OCI-LY1 (cell line): Measurements from ENCODE around the gene PLD1.
"Not testable (repeated sequence)": the region's sequence is repeated elsewhere in the genome, so short reads cannot be mapped to it uniquely, and the experiment has no call there.

Experiments used
- H2AFZ ChIP-seq: fragments of 200-600 bp; sonication (generic), shearing (Covaris generic); 2 replicates; pipeline ENCODE4 v1.6.0; 2014; ENCODE audit warnings: antibody characterized with exemption, mild to moderate bottlenecking, low read length
- H3F3A ChIP-seq: fragments of 200-600 bp; sonication (generic), shearing (Covaris generic); 2 replicates; pipeline ENCODE4 v1.6.0; 2014; ENCODE audit warnings: mild to moderate bottlenecking, antibody characterized with exemption, low read length, moderate library complexity; ENCODE audit not compliant: insufficient read depth
- H3K27ac ChIP-seq: fragments of 200-600 bp; sonication (generic); 2 replicates; pipeline ENCODE4 v1.5.1; 2014; ENCODE audit warnings: low read length, mixed run types, mild to moderate bottlenecking, low read depth; ENCODE audit not compliant: poor library complexity, severe bottlenecking
- H3K27me3 ChIP-seq: fragments of 200-600 bp; sonication (generic); 2 replicates; pipeline ENCODE4 v1.6.0; 2014; ENCODE audit warnings: antibody characterized with exemption, mild to moderate bottlenecking, low read length, moderate library complexity; ENCODE audit not compliant: insufficient read depth
- H3K36me3 ChIP-seq: fragments of 200-600 bp; sonication (generic); 2 replicates; pipeline ENCODE4 v1.6.1; 2014; ENCODE audit warnings: mild to moderate bottlenecking, antibody characterized with exemption, low read length, moderate library complexity, mixed read lengths; ENCODE audit not compliant: insufficient read depth
- H3K4me1 ChIP-seq: fragments of 200-600 bp; sonication (generic); 2 replicates; pipeline ENCODE4 v1.5.1; 2014; ENCODE audit warnings: mild to moderate bottlenecking, low read length, moderate library complexity; ENCODE audit not compliant: insufficient read depth, severe bottlenecking
- H3K4me2 ChIP-seq: fragments of 200-600 bp; sonication (generic), shearing (Covaris generic); 2 replicates; pipeline ENCODE4 v1.6.1; 2014; ENCODE audit warnings: low read length
- H3K4me3 ChIP-seq: fragments of 200-600 bp; sonication (generic); 2 replicates; pipeline ENCODE4 v1.5.1; 2014; ENCODE audit warnings: low read length, low read depth, mild to moderate bottlenecking, mixed read lengths; ENCODE audit not compliant: poor library complexity, severe bottlenecking
- H3K79me2 ChIP-seq: fragments of 200-600 bp; shearing (Covaris generic); 2 replicates; pipeline ENCODE4 v1.6.1; 2016; ENCODE audit warnings: mixed run types, low read length, mixed read lengths; ENCODE audit not compliant: insufficient read depth
- H3K9ac ChIP-seq: fragments of 200-600 bp; sonication (generic), shearing (Covaris generic); 2 replicates; pipeline ENCODE4 v1.6.1; 2014; ENCODE audit warnings: mild to moderate bottlenecking, low read length, mixed read lengths
- H3K9me2 ChIP-seq: fragments of 200-600 bp; sonication (generic), shearing (Covaris generic); 2 replicates; pipeline ENCODE4 v1.6.1; 2014; ENCODE audit warnings: low read depth, mild to moderate bottlenecking, low read length, mixed read lengths
- H3K9me3 ChIP-seq: fragments of 200-600 bp; shearing (Covaris generic); 2 replicates; pipeline ENCODE4 v1.6.1; 2014; ENCODE audit warnings: low read length, mixed read lengths
- H4K20me1 ChIP-seq: fragments of 200-600 bp; sonication (generic), shearing (Covaris generic); 2 replicates; pipeline ENCODE4 v1.6.0; 2016; ENCODE audit warnings: mild to moderate bottlenecking, low read length; ENCODE audit not compliant: insufficient read depth
- EZH2 ChIP-seq: fragments of 200-600 bp; sonication (generic), shearing (Covaris generic); IDR thresholded peaks from 2 replicates; pipeline ENCODE4 v1.8.0; 2017; ENCODE audit warnings: borderline replicate concordance, mixed run types, mild to moderate bottlenecking, antibody characterized with exemption, low read length, moderate library complexity, mixed read lengths
- TF ChIP-seq, protein P1 (sequence below): fragments of 200-600 bp; sonication (generic), shearing (Covaris generic); IDR thresholded peaks from 2 replicates; pipeline ENCODE4 v1.5.1; 2017; ENCODE audit warnings: mild to moderate bottlenecking, antibody characterized with exemption, low read length, moderate library complexity, mixed read lengths

PLD1 gene

DNA sequence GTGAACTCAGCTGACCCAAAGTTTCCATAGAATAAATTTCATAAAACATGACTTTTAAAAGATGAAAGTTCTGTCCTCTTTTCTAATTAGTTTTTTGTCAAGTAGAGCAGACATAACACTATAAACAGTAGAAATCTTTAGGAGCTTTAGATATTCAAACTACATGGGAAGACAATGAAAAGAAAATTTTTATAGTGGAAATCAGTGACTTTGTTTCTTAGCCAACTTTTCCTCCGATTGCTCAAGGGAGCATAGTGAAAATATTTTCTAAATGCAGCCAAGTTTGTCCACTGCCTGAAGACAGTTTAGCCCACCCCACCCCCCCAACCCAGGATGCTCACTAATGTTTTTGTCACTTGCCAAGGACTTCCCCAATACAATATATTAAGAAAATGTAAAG lies 114.9 kb downstream of the PLD1 start:
- no peak overlapping the region for H3K4me3 ChIP-seq
- H3K9me3 ChIP-seq: no peaks in the 10 kb centered on the region
- H3K27me3 ChIP-seq: no peaks in the 10 kb centered on the region
- no peak overlapping the region for H3K4me2 ChIP-seq
- no peaks in the 10 kb centered on the region for H3F3A ChIP-seq
- no peak overlapping the region for H2AFZ ChIP-seq
- no peaks in the 10 kb centered on the region for H4K20me1 ChIP-seq
- no peaks in the 10 kb centered on the region for H3K36me3 ChIP-seq
- no peak overlapping the region for H3K9ac ChIP-seq
- no peaks in the 10 kb centered on the region for H3K79me2 ChIP-seq
- no peak overlapping the region for H3K27ac ChIP-seq
- H3K9me2 ChIP-seq: no peaks in the 10 kb centered on the region
- TF ChIP-seq, protein P1, sequence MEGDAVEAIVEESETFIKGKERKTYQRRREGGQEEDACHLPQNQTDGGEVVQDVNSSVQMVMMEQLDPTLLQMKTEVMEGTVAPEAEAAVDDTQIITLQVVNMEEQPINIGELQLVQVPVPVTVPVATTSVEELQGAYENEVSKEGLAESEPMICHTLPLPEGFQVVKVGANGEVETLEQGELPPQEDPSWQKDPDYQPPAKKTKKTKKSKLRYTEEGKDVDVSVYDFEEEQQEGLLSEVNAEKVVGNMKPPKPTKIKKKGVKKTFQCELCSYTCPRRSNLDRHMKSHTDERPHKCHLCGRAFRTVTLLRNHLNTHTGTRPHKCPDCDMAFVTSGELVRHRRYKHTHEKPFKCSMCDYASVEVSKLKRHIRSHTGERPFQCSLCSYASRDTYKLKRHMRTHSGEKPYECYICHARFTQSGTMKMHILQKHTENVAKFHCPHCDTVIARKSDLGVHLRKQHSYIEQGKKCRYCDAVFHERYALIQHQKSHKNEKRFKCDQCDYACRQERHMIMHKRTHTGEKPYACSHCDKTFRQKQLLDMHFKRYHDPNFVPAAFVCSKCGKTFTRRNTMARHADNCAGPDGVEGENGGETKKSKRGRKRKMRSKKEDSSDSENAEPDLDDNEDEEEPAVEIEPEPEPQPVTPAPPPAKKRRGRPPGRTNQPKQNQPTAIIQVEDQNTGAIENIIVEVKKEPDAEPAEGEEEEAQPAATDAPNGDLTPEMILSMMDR: no peak
- no peak for TF ChIP-seq EZH2
- no peaks in the 10 kb centered on the region for H3K4me1 ChIP-seq

DNA sequence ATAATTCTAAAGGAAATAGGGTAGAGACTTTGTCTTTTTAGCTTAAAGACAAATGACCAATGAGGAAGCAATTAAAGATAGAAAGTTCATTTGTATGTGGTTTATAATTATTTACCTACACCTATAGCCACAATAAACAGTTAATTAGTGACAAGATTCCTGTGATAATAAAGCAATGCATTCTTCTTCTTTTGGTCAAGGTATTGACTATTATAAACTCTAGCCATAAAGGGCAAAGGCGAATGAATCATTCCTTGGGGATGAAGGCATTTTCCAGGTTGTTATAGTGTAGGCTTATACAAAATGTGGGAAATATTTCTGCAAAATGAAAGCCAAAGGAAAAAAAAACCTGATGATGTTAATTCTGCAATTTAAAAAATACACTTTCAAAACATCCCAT lies 115.4 kb downstream of the PLD1 start:
- no peaks in the 10 kb centered on the region for H3K36me3 ChIP-seq
- H3K27me3 ChIP-seq: no peaks in the 10 kb centered on the region
- H4K20me1 ChIP-seq: no peaks in the 10 kb centered on the region
- H3K4me1 ChIP-seq: no peaks in the 10 kb centered on the region
- H3F3A ChIP-seq: no peaks in the 10 kb centered on the region
- no peak overlapping the region for H3K9ac ChIP-seq
- no peak overlapping the region for H3K4me3 ChIP-seq
- H3K4me2 ChIP-seq: no peak overlapping the region
- H3K27ac ChIP-seq: no peak overlapping the region
- no peak overlapping the region for H2AFZ ChIP-seq
- H3K9me3 ChIP-seq: no peaks in the 10 kb centered on the region
- TF ChIP-seq EZH2: no peak
- TF ChIP-seq, protein P1: no peak
- no peaks in the 10 kb centered on the region for H3K9me2 ChIP-seq
- H3K79me2 ChIP-seq: no peaks in the 10 kb centered on the region

DNA sequence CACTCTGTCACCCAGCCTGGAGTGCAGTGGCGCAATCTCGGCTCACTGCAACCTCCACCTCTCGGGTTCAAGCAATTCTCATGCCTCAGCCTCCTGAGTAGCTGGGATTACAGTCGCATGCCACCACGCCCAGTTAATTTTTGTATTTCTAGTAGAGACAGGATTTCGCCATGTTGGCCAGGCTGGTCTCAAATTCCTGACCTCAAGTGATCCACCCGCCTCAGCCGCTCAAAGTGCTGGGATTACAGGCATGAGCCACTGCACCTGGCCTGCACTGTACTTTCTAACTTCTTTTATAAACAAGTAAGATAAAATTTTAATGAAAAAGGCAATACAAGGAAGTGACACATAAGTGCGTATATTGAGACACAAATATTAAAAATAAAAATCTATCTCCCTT lies 117.7 kb downstream of the PLD1 start:
- not testable (repeated sequence) for H3K27me3 ChIP-seq, H3K4me2 ChIP-seq, H3K9ac ChIP-seq, H4K20me1 ChIP-seq, H3K79me2 ChIP-seq, H2AFZ ChIP-seq, H3K36me3 ChIP-seq, H3F3A ChIP-seq, H3K9me3 ChIP-seq, H3K9me2 ChIP-seq, H3K4me1 ChIP-seq, H3K4me3 ChIP-seq, H3K27ac ChIP-seq

DNA sequence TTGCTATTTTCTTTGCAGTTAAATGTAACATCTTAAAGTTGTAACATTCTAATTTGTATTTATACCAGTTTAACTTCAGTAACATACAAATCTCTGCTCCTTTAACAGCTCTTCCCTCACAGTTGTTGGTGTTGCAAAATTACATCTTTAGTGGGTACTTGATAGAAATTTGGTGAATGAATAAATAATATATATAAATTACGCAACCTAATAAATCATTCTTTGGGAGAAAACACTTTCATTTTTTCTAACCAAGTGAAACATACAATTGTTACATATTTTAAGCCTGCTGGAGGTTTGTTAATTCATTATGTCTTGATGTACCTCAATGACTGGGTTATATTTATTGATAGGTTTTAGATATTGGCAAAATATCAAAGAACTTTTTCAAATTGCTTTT lies 118.8 kb downstream of the PLD1 start:
- Histone ChIP-seq H3K9ac (no peak overlapping the region), H3K36me3 (no peaks in the 10 kb centered on the region), H3F3A (no peaks in the 10 kb centered on the region), H3K27me3 (no peaks in the 10 kb centered on the region), H3K27ac (no peak overlapping the region), H2AFZ (no peak overlapping the region), H3K4me2 (no peak overlapping the region), H4K20me1 (no peaks in the 10 kb centered on the region), H3K4me3 (no peak overlapping the region), H3K9me3 (no peaks in the 10 kb centered on the region), H3K79me2 (no peaks in the 10 kb centered on the region), H3K9me2 (no peaks in the 10 kb centered on the region), H3K4me1 (no peaks in the 10 kb centered on the region)
- TF ChIP-seq EZH2: no peak
- TF ChIP-seq, protein P1: no peak
